ENCODE results near the gene POU2F2. TPM values are rescaled to one million over a fixed set of nuclear protein-coding genes. Genes with fewer than 3 reads are reported as not detected.

POU2F2 gene
- total and polyA plus RNA-seq, 2 experiments from 2014 or later = 2.3 to 4.6 TPM

- Histone ChIP-seq H2AFZ (no peak overlapping the region), H3K36me3 (ENCODE audit: insufficient read depth) (no peaks in the 10 kb centered on the region), H3K4me2 (no peak overlapping the region), H3K9me2 (ENCODE audit: insufficient read depth) (no peaks in the 10 kb centered on the region), H4K20me1 (replicated peaks; ENCODE audit: insufficient read depth) (no peaks in the 10 kb centered on the region), H3K27ac (ENCODE audit: low read depth) (no peak overlapping the region), H3F3A (replicated peaks; ENCODE audit: low read depth) (0 out of 2 replicates have a peak, but pooled peaks cover 5% of the 10 kb centered on the region), H3K79me2 (replicated peaks; ENCODE audit: insufficient read depth) (no peaks in the 10 kb centered on the region), H3K4me3 (no peak overlapping the region), H3K27me3 (ENCODE audit: insufficient read depth) (peaks cover 19% of the 10 kb centered on the region), H3K4me1 (ENCODE audit: insufficient read depth) (peaks cover 10% of the 10 kb centered on the region; the same call in 1 of the 2 replicates)
- DNase-seq (ENCODE audit: low spot score) (no peak), ATAC-seq (no peak)
- Mint-ChIP-seq H3K9me3 (no peaks in the 10 kb centered on the region; the same call in 2 of the 3 replicates), H3K4me3 (no peak overlapping the region), H3K27me3 (ENCODE audit: insufficient read depth, low read depth, poor library complexity) (peaks cover 18% of the 10 kb centered on the region), H3K36me3 (ENCODE audit: low read depth) (peaks cover 1% of the 10 kb centered on the region; the same call in 1 of the 3 replicates), H3K27ac (no peak overlapping the region), H3K4me1 (peaks cover 16% of the 10 kb centered on the region)
- no peak for TF ChIP-seq ZNF331 (CRISPR knock-in tag; IDR thresholded peaks at IDR 0.05; ENCODE audit: low read depth)
- TF ChIP-seq ZNF114 (CRISPR knock-in tag; IDR thresholded peaks at IDR 0.05) = no peak
- TF ChIP-seq CTCF (conservative IDR thresholded peaks at IDR 0.05; ENCODE audit: low read depth in 2 of 2) = no peak
- no peak for TF ChIP-seq EZH2 (IDR thresholded peaks at IDR 0.05; ENCODE audit: low read depth, unreplicated experiment)
- no peak for TF ChIP-seq ZNF462 (CRISPR knock-in tag; IDR thresholded peaks at IDR 0.05)
- no peak for TF ChIP-seq STAT1 (IDR thresholded peaks at IDR 0.05; ENCODE audit: unreplicated experiment)
- TF ChIP-seq POLR2AphosphoS5 (IDR thresholded peaks at IDR 0.05; ENCODE audit: low read depth) = no peak
- no peak for TF ChIP-seq REST (IDR thresholded peaks at IDR 0.05; ENCODE audit: unreplicated experiment)
- TF ChIP-seq ETS1 (IDR thresholded peaks at IDR 0.05) = no peak
- TF ChIP-seq NANOG (IDR thresholded peaks at IDR 0.05; ENCODE audit: borderline replicate concordance) = no peak
- TF ChIP-seq EZH2phosphoT487 (IDR thresholded peaks at IDR 0.05; ENCODE audit: unreplicated experiment) = no peak
- TF ChIP-seq JUNB (IDR thresholded peaks at IDR 0.05; ENCODE audit: unreplicated experiment) = no peak
- no peak for TF ChIP-seq CREB1 (CRISPR knock-in tag; IDR thresholded peaks at IDR 0.05; ENCODE audit: low read depth)
These were observed 2.6 kb downstream of the POU2F2 start for GRCh38 chr19:42129399-42130253.

Data from GM23338 (cell line).